SHP77 treated with DMSO at 0.1 percent for 48 hours (cell line): ENCODE results near the gene GNB4.

Experiments
- DNase-seq: peaks from one replicate; lab custom pipeline; 2025; lab: John Stamatoyannopoulos, UW

GNB4 gene

DNA sequence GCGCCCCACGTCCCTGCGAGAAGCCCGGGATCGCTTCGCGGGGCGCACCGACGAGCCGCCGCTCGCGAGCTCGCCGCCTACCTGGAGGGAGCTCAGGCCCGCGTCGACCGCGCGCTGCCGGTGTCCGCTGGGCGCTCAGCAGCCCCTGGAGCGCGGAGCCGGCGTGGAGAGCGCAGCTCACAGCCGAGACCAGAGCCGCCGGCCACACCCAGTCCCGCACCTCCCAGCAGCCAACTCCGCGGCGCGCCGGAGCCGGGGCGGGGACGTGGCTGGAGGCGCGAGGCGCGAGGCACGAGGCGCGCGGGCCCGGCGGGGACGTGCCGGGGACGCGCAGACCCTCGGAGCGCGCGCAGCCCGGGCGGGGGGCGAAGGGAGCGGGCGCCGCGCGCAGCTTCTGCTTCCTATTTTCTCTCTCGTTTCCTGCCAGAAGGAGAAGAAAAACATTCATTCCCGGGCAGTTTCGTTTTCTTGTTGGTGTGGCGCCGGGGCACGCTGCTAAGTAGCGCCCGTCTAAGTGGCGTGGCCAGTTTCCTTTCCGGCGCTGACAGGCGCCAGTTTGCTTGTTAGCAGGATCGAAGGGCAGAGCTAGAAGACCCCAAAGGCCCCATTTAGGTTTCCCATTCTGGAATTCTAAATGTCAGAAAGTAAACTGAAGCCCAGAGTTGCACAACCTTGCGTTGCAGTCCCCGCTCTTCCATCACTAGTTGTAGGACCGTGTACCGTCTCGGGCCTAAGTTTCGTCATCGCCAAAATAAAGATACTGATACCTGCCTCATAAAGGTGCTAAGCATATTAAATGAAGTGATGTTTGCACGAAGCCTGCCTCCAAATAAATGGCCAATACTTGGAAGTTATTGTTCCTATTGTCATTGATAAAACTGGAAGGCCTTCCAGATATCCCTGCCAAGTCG is at the start of gene GNB4:
Gene GNB4, minus strand, starts transcription at position 206 of the 911 bp plus-strand sequence. CDS start 25,270 bp downstream, outside the sequence.
- DNase-seq: peak; percentile 66

DNA sequence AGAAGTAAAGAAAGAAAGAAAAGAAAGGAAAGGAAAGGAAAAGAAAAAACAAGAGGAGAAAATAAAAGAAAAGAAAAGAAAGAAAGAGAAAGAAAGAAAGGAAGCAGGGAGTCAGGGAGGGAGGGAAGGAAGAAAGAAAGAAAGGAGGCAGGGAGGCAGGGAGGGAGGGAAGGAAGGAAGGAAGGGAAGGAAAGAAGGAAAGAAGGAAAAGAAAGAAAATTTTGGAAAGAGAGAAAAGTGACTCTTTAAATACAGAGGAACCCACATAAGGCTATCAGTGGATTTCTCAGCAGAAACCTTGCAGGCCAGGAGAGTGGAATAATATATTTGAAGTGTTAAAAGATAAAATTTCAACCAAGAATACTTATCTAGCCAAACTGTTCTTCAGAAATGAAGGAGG is 44.2 kb upstream of the GNB4 start:
- no peak for DNase-seq

GRCh38 chr3:179493260-179493659 is 42.0 kb upstream of the GNB4 start:
- DNase-seq: no peak

- no peak for DNase-seq
Observed at GRCh38 chr3:179488213-179488612, 36.9 kb upstream of the GNB4 start.

DNA sequence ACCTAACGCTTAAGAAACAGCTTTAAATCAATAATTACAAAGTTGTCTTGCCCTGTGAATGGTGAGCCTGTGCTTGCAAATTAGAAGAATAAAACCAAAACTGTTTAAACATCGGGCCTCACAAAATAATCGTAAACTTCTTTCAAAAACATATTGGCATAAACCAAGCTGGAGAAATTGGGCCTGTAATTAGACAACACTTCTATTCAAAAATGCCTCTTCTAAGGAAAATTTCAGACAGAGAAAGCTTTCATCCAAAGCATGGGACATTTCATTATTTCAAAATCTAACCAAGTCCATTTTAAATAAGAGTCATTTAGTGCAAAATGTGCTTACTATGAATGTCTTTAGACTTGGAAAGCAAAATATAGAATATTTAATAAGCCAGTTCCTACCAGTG is 35.5 kb upstream of the GNB4 start:
- DNase-seq: no peak

DNA sequence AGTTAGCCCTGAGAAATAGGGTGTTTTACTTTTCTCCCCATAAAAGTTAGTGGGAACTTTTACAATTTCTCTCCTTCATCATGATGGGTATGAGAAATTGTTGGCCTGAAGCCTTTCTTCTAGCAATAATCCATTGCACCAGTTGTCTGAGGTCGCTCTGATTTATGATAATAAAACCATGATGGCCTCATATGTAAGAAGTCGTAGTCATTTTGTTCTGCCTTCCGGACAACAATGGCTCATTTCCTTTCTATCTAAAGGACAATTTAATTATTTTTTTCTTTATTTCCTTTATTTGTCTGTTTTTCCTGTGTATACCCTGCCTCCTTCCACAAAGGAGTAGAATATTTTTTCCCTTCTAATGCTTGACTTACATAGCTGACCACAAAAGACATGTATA is 31.6 kb upstream of the GNB4 start:
- DNase-seq: no peak

DNA sequence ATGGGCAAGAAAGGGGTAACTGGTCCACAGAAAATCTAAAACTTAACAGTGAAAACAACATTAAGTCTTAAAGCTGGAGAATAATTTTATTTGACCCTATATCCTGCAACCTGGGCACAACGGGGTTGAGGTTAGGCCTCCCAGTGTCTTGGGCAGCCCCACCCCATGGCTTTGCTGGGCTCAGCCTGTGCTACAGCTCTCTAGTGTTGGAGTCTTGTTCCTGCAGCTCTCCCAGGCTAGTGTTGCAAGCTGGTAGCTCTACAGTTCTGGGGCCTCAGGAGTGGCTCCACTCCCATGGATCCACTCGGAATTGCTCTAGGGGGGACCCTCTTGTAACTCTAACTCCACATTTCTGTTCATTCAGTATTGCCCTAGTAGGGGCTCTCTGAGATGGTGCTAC is 24.9 kb upstream of the GNB4 start:
- no peak for DNase-seq

GRCh38 chr3:179474480-179474879 is 23.2 kb upstream of the GNB4 start:
- DNase-seq: no peak

DNA sequence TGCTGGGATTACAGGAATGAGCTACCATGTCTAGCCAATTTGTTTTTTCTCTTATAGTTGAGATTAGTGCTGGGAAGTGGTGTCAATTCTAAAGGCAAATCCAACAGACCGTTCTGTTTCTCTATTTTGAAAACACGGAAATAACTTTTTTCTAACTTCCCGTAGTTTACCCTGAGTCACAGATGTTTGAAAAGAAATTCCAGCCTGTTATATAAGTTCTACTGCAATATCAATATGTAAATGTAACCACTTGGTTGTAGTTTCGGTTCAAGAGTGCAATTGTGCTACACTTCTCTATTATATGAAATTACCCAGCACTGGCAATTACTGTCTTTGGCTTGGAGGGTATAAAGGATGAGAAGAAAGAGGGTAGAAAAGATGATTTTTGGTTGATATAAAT is 22.3 kb upstream of the GNB4 start:
- DNase-seq: no peak

- DNase-seq: no peak
Observed at GRCh38 chr3:179464323-179465092, 13.2 kb upstream of the GNB4 start.

GRCh38 chr3:179463319-179463718 is 12.0 kb upstream of the GNB4 start:
- DNase-seq: no peak

DNA sequence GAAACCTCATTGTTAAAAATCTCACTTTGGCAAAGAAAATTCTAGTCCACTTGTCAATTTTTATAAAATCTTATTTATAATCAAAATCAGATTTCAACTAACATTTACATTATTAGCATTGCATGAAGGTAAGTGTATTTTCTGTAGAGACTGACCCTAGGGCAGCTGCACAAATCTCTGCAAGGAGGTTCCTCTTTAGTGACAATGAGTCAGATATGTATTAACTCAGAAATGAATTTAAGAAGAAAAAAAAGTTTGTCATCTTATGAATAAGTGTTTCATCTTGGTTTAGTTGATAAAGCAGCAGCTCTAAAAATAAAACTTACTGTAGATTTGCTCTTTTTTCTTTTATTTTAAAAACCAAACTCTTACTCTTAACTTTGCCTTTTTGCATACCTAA is 9.0 kb upstream of the GNB4 start:
- DNase-seq: no peak

GRCh38 chr3:179455954-179456353 is 4.7 kb upstream of the GNB4 start:
- no peak for DNase-seq

DNA sequence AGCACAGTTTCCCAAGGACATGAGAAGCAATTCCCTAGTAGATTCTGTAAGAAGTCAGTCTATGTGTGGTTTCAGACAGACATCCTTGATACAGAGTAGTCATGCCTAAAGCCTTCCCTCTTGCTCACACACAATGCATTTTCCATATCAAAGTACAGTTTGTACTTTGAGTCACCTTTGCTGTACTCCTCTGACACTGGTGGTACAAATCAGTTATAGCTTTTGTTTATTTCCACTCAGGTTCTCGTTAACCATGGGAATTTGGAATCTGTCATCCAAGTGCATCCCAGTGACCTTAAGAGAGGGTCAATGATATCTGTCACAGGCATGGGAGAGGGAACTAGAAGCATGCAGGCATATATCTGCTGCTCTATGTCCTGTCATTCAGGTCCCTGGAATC is 3.6 kb upstream of the GNB4 start:
- no peak for DNase-seq

DNA sequence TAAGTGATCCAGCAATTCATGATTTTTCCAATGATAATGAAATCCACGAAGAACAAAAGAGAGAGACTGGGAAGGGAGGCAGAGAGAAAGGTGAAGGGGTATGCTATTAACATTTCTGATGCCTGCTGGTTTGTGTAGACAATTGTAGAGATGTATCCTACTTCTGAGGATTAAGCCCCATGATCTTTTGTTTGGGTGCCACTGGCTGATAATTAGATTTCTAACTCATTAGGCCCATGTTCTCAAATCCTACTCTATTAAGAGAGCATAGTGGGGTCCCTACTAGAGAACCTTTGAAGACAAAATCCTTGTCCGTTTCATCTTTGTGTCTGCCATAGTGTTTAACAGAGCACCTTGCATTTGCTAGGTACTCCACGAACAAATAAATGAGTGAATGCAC is 2.7 kb upstream of the GNB4 start:
- no peak for DNase-seq

DNA sequence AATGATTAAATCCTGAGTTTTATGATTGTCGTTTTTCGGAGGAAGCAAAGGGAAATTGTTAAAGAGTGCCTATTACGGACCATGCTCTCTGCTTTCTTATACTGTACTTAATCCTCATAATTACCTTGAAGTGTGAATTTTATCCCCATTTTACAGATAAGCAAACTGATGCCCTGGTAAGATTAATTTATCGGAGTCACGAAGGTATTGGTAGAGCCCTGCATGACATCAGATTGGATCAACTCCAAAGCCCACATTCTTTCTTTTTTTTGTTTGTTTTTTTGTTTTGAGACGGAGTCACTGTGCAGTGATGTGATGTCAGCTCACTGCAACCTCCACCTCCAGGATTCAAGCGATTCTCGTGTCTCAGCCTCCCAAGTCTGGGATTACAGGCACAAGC is 1.6 kb upstream of the GNB4 start:
- DNase-seq: no peak

- no peak for DNase-seq
Observed at GRCh38 chr3:179452176-179452564, 900 bp upstream of the GNB4 start.

GRCh38 chr3:179450901-179451264 is 387 bp downstream of the GNB4 start:
- DNase-seq: no peak

- DNase-seq: no peak
Observed at GRCh38 chr3:179450261-179450701, 989 bp downstream of the GNB4 start.

DNA sequence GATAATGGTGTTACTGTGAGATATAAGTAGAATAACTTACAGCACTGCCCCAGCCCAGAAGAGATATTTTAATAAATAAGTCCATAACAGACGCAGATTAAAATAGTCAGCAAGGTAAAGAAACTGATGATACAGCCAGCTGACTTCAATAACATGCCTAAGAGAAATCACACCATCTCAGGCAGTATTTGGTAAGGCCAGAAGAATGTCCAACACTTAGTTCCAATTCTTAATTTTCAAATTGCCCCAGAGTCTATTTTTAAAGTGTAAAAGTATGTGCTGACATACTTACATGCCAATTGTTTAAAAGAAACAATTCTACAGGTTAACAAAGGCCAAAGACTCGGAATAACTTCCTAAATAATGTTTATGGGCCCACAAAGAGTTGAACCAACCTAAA is 1.6 kb downstream of the GNB4 start:
- no peak for DNase-seq

GRCh38 chr3:179447251-179447650 is 4.0 kb downstream of the GNB4 start:
- DNase-seq: no peak

GRCh38 chr3:179446501-179446900 is 4.8 kb downstream of the GNB4 start:
- no peak for DNase-seq

GRCh38 chr3:179438841-179439240 is 12.4 kb downstream of the GNB4 start:
- no peak for DNase-seq
